NCI-H82 treated with DMSO at 0.1 percent for 48 hours (cell line): ENCODE measurements around the gene PTPN5.
"Not testable (repeated sequence)": the region's sequence is repeated elsewhere in the genome, so short reads cannot be mapped to it uniquely, and the experiment has no call there.

Experiments
- DNase-seq: peaks from one replicate; lab custom pipeline; 2025; ENCODE audit not compliant: unreplicated experiment; lab: John Stamatoyannopoulos, UW

The PTPN5 gene

GRCh38 chr11:18791207-18791968 is at the start of gene PTPN5:
Gene PTPN5, minus strand, starts transcription at chr11:18791798. Its CDS starts 19,840 bp downstream, at chr11:18771958.
- DNase-seq: no peak

GRCh38 chr11:18836417-18836816 is 44.8 kb upstream of the PTPN5 start:
- no peak for DNase-seq

- no peak for DNase-seq
Observed at GRCh38 chr11:18834754-18835466, 43.3 kb upstream of the PTPN5 start.

- not testable (repeated sequence) for DNase-seq
Observed at GRCh38 chr11:18820160-18820559, 28.6 kb upstream of the PTPN5 start.

DNA sequence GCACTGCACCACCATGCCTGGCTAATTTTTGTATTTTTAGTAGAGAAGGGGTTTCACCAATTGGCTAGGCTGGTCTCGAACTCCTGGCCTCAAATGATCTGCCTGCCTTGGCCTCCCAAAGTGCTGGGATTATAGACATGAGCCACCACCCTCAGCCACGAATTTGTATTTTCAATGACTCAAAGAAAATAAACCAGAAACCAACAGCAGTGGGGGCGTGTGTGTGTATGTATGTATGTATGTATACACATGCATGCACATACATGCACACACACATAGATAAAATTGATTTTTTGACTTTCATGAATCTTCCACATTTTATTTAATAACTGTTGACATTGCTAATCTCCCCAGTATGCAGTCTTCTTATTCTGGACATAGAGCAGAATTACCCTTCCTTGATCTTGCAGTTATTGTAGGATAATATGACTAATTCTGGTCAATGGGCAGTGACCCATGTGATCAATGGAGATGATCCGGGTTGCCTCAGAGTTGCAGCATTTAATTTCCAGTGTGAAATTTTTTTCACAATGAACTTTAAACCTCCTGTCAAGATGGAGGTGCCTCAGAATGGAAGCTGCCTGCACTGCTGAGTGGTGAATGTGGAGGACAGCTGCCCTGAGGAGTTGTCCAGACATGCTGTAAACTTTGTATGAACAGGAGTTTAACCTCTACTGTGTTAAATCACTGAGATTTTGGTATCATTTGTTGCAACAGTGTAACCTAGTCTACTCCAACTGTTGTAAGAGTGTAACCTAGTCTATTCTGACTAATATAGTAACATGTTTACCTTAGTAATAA is 12.8 kb upstream of the PTPN5 start:
- no peak for DNase-seq

DNA sequence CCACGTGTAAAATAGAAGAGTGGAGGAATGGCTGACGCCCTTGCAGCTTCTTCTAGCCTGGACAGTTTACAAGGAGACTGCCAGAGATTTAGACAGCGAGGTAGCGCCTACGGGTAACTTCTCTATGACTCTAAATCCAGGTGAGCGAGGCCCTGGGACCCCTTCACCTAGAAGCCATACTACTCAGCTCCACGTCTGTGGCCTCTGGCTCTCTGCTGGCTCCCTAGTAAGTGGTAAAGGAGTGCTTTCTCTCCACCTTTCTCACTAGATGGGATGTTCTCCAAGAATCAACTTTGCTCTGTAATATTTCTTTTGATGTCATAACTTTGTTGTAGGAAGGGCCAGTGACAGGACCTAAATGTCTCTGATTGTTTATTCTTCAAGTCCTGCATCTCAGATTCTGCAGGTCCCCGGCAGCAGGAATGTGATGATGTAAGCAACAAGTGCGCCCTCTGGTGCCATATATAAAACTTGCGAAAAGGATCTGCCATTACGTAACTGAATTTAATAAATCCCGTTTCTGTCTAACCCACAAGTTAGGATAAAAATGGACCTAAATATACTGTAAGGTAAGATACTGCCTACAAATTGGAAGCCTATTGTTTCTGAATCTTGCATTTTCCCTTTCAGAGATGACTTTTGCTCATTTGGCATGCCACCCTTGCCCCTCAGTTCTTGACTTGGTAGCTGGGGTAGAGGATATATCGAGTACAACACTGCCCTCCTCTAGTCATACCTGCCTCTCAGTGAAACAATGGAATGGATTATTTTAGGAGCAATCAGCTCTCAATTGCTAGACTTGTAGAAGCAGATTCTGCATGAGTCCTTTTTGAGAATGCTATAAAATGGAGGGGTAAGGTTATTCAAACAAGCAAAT is 11.0 kb upstream of the PTPN5 start:
- peak; percentile 14 for DNase-seq

DNA sequence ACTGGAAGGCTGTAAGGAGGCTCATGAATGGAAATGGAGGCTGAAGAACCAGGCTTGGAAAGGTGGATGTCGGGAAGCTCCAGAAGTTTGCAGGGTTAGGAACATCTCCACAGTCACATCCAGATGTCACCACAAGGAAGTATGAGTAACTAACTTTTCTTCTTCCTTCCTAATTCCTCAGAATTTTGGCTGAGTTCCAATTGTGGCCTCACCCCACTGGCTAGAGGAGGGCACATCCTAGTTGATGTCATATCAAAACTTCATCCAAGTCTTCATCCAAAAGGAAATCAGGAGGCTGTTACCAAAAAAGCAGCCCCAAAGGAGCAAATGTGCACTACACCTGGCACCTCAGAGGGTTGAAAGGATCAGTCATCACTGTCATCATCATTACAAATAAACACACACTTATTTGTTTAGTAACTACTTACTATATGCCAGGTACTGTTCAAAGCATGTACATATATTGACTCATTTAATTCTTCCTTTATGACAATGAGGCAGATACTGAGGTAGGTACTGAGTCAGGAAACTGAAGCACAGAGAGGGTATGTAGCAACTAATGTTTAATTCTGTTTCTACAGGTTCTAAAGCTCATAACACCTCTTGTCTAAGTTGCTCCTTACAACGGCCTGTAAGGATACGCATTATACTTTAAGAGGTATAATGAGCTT is 7.3 kb upstream of the PTPN5 start:
- no peak for DNase-seq

- DNase-seq: no peak
Observed at GRCh38 chr11:18794956-18795355, 3.4 kb upstream of the PTPN5 start.

- no peak for DNase-seq
Observed at GRCh38 chr11:18792827-18793226, 1.2 kb upstream of the PTPN5 start.

DNA sequence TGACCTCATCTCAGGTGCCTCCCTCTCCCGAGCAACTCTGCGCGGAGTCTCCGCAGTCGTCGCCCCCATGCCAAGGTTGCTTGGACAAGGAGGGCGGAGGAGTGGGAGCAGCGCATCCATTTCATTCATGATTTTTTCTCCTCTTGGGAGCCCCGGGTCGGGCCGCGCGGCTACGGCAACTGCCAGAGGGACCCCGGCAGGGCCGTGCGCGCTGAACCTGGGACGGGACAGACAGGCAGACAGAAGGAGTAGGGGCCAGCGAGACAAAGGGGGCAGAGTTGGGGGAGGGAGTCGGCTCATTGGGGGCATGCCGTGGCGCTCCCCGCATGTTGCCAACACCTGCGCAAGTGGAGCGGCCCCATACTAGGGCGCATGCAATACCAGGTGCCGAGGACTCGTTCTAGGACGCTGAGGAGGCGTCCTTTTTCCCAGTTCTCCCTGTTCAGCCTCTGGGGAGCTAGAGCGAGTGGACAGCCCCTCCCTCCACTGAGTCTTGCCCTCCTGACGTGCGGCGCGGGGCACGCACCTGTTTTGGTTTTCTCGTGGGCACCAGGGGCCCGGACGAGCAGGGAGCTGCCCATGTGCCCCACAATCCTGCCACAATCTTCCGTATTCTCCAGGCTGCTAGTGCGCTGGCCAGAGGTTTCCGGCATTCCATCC is 501 bp upstream of the PTPN5 start:
- no peak for DNase-seq

GRCh38 chr11:18790883-18791206 is 753 bp downstream of the PTPN5 start:
- no peak for DNase-seq

DNA sequence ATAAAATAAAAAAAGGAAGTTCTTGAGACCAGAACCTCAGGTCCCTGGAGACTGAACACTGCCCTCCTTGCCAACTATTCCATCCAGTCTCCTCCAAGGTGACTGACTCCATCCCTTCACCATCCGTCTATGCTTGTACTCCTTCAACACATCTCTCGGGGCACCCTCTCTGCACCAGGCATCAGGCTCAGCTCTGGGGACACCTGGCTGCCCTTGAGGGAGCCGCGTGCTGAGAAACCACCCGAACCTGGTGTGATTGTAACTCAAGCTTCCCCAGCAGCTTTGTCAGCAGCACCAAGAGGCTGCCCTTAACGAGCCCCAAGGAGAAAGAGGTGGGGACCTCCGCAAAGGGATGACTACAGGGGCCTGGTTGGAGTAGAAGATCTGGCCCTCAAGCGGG is 1.7 kb downstream of the PTPN5 start:
- no peak for DNase-seq

DNA sequence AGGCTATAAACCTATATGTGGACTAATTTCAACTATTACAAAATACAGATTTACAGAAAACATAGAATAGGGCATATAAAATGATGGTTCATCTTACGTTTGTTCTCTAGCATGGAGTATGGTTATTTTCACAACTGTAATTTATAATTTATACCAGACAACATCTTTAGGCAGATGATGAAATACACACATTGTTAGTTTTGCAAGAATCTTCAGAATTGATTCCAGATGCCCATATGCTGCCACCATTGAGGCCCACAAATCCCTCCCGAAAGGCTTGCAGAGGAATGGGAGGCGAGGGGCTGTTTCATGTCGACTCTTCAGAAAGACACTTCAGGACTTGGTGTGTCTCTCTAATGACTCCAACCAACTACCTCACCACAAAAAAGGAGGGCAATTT is 6.2 kb downstream of the PTPN5 start:
- no peak for DNase-seq

GRCh38 chr11:18780896-18781295 is 10.7 kb downstream of the PTPN5 start:
- DNase-seq: no peak

DNA sequence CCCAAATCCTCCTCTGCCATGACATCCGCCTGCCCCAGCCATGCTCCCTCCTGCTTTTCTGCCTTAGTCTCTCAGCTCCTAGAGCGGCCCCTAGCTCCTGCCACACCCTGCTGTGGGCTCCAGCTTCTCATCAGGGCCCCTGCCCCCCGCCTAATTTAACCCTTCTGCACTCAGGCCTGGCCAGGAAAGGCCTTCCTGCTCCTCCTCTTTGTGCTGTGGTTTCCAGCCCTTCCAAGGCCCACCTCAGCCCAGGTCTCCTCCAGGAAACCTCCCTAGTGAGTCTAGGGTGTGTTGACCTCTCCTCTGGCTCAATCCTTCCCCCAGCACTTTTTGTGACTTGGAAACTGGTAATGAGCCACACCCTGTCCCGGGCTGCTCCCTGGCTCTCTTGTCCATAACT is 11.3 kb downstream of the PTPN5 start:
- DNase-seq: no peak

GRCh38 chr11:18778468-18778867 is 13.1 kb downstream of the PTPN5 start:
- no peak for DNase-seq

- no peak for DNase-seq
Observed at GRCh38 chr11:18776324-18776723, 15.3 kb downstream of the PTPN5 start.

- no peak for DNase-seq
Observed at GRCh38 chr11:18775492-18776292, 15.9 kb downstream of the PTPN5 start.

GRCh38 chr11:18774801-18775200 is 16.8 kb downstream of the PTPN5 start:
- DNase-seq: no peak
